IMR-90 (cell line): ENCODE data around the gene COPS2. TPM values are rescaled to one million over a fixed set of nuclear protein-coding genes. Genes with fewer than 3 reads are reported as not detected.

Source experiments
- ATAC-seq: fragments of 200-7000 bp; cut with Tn5 transposase; 2 replicates; pipeline ENCODE4 v1.9.1; 2020; ENCODE audit warnings: low read depth, mild to moderate bottlenecking, moderate library complexity
- BruUV-seq: library from RNA; stranded (reverse); fragments of 400-500 nt; replicated peaks from 2 replicates; lab custom pipeline; 2021; lab: Mats Ljungman, UMichigan
- CTCF ChIA-PET: fragments of 300-600 bp; formaldehyde crosslinking; extraction: SDS; loops from one replicate; lab custom pipeline; 2021; ENCODE audit warnings: antibody characterized with exemption; lab: Yijun Ruan, JAX
- POLR2A ChIA-PET: fragments of 300-600 bp; sonication (Branson Sonifier 250); formaldehyde crosslinking; loops from one replicate; lab custom pipeline; 2022; ENCODE audit warnings: antibody characterized with exemption; ENCODE audit not compliant: unreplicated experiment; lab: Charles Lee
- DNase-seq: peaks from one replicate; pipeline ENCODE4 v3.0.0; 2013
- H2AFZ ChIP-seq: replicated peaks from 2 replicates; pipeline ENCODE3; 2013; ENCODE audit warnings: low read length, mild to moderate bottlenecking; ENCODE audit not compliant: poor library complexity
- H2AK5ac ChIP-seq: 2 replicates; pipeline ENCODE4 v1.6.1; 2013; ENCODE audit warnings: low read depth, low read length, inconsistent platforms
- H2AK9ac ChIP-seq: replicated peaks from 2 replicates; pipeline ENCODE3; 2013; ENCODE audit warnings: mild to moderate bottlenecking, low read depth, low read length, moderate library complexity; ENCODE audit not compliant: poor library complexity
- H2BK120ac ChIP-seq: 2 replicates; pipeline ENCODE4 v1.6.1; 2013; ENCODE audit warnings: low read depth, low read length, inconsistent platforms
- H2BK15ac ChIP-seq: 3 replicates; pipeline ENCODE4 v1.6.1; 2013; ENCODE audit warnings: low read depth, low read length, inconsistent platforms
- H2BK20ac ChIP-seq: 2 replicates; pipeline ENCODE4 v1.6.1; 2013; ENCODE audit warnings: low read depth, mild to moderate bottlenecking, inconsistent platforms, low read length, moderate library complexity
- H2BK5ac ChIP-seq: 2 replicates; pipeline ENCODE4 v1.6.1; 2013; ENCODE audit warnings: mild to moderate bottlenecking, low read depth, low read length, inconsistent platforms; ENCODE audit not compliant: poor library complexity, severe bottlenecking
- H3K14ac ChIP-seq: replicated peaks from 2 replicates; pipeline ENCODE4 v1.6.1; 2013; ENCODE audit warnings: low read depth, low read length, inconsistent platforms
- H3K18ac ChIP-seq: 2 replicates; pipeline ENCODE4 v1.6.1; 2013; ENCODE audit warnings: low read depth, low read length, control low read depth
- H3K23ac ChIP-seq: 2 replicates; pipeline ENCODE4 v1.6.1; 2013; ENCODE audit warnings: low read depth, low read length, inconsistent platforms
- H3K27ac ChIP-seq: 2 replicates; pipeline ENCODE4 v1.5.1; 2013; ENCODE audit warnings: mild to moderate bottlenecking, control low read depth, low read length; ENCODE audit not compliant: insufficient read depth
- H3K27me3 ChIP-seq: 2 replicates; pipeline ENCODE4 v1.6.1; 2013; ENCODE audit warnings: low read length; ENCODE audit not compliant: control insufficient read depth, insufficient read depth
- H3K36me3 ChIP-seq: 2 replicates; pipeline ENCODE4 v1.6.1; 2013; ENCODE audit warnings: low read length, mixed read lengths; ENCODE audit not compliant: control insufficient read depth, insufficient read depth
- H3K4ac ChIP-seq: 2 replicates; pipeline ENCODE4 v1.6.1; 2013; ENCODE audit warnings: low read depth, low read length, inconsistent platforms
- H3K4me1 ChIP-seq: 2 replicates; pipeline ENCODE4 v1.6.1; 2013; ENCODE audit warnings: low read length, mixed read lengths; ENCODE audit not compliant: control insufficient read depth, insufficient read depth
- H3K4me2 ChIP-seq: 2 replicates; pipeline ENCODE4 v1.6.1; 2013; ENCODE audit warnings: low read depth, mild to moderate bottlenecking, control low read depth, low read length, moderate library complexity
- H3K4me3 ChIP-seq: 2 replicates; pipeline ENCODE4 v1.5.1; 2013; ENCODE audit warnings: low read depth, mild to moderate bottlenecking, control low read depth, low read length, moderate library complexity; ENCODE audit not compliant: insufficient read depth
- H3K56ac ChIP-seq: 2 replicates; pipeline ENCODE4 v1.6.1; 2013; ENCODE audit warnings: low read length, inconsistent platforms; ENCODE audit not compliant: insufficient read depth; ENCODE audit errors: extremely low read depth
- H3K79me1 ChIP-seq, 2 experiments: 2 replicates each; pipeline ENCODE4 v1.6.1; 2013; ENCODE audit warnings: low read length in 2 of 2, inconsistent platforms in 1 of 2, low read depth in 1 of 2
- H3K9ac ChIP-seq: 2 replicates; pipeline ENCODE4 v1.6.1; 2013; ENCODE audit warnings: low read depth, low read length, control low read depth
- H3K9me1 ChIP-seq: 2 replicates; pipeline ENCODE4 v1.6.1; 2013; ENCODE audit warnings: low read length, inconsistent platforms; ENCODE audit not compliant: insufficient read depth
- H3K9me3 ChIP-seq: 2 replicates; pipeline ENCODE4 v1.6.1; 2013; ENCODE audit warnings: low read length; ENCODE audit not compliant: control insufficient read depth, insufficient read depth
- H4K20me1 ChIP-seq: 2 replicates; pipeline ENCODE4 v1.6.1; 2013; ENCODE audit warnings: low read length, inconsistent platforms; ENCODE audit not compliant: insufficient read depth
- H4K5ac ChIP-seq: 2 replicates; pipeline ENCODE4 v1.6.1; 2013; ENCODE audit warnings: mild to moderate bottlenecking, low read depth, low read length, control low read depth
- H4K8ac ChIP-seq, 2 experiments: 2 replicates each; pipeline ENCODE4 v1.6.1; 2013; ENCODE audit warnings: low read depth in 2 of 2, low read length in 2 of 2, control low read depth in 1 of 2, inconsistent platforms in 1 of 2
- H4K91ac ChIP-seq: 2 replicates; pipeline ENCODE4 v1.6.1; 2013; ENCODE audit warnings: low read depth, low read length, inconsistent platforms; ENCODE audit not compliant: insufficient read depth
- BHLHE40 ChIP-seq: fragments of 150-350 bp; IDR thresholded peaks from 2 replicates; pipeline ENCODE4 v1.6.1; 2016; ENCODE audit warnings: mild to moderate bottlenecking, low read depth, low read length
- CEBPB ChIP-seq: IDR thresholded peaks from 2 replicates; pipeline ENCODE4 v1.6.1; 2012; ENCODE audit warnings: low read depth, low read length, improper control_type of control experiment
- CHD1 ChIP-seq: IDR thresholded peaks from 2 replicates; pipeline ENCODE4 v1.6.1; 2012; ENCODE audit warnings: low read depth, low read length, improper control_type of control experiment
- FOS ChIP-seq: fragments of 150-350 bp; IDR thresholded peaks from 2 replicates; pipeline ENCODE4 v1.6.1; 2016; ENCODE audit warnings: low read depth, low read length
- MAFK ChIP-seq: IDR thresholded peaks from 2 replicates; pipeline ENCODE4 v1.6.1; 2012; ENCODE audit warnings: low read depth, low read length, improper control_type of control experiment
- MAZ ChIP-seq: IDR thresholded peaks from 2 replicates; pipeline ENCODE4 v1.6.1; 2012; ENCODE audit warnings: low read depth, mild to moderate bottlenecking, low read length, improper control_type of control experiment, moderate library complexity, borderline replicate concordance
- MXI1 ChIP-seq: IDR thresholded peaks from 2 replicates; pipeline ENCODE4 v1.6.1; 2012; ENCODE audit warnings: low read depth, mild to moderate bottlenecking, low read length, moderate library complexity, borderline replicate concordance
- NFE2L2 ChIP-seq: fragments of 150-350 bp; IDR thresholded peaks from 2 replicates; pipeline ENCODE4 v1.6.1; 2016; ENCODE audit warnings: low read depth, mild to moderate bottlenecking, low read length
- POLR2A ChIP-seq: IDR thresholded peaks from 2 replicates; pipeline ENCODE4 v1.6.1; 2012; ENCODE audit warnings: mild to moderate bottlenecking, low read depth, low read length
- RAD21 ChIP-seq: IDR thresholded peaks from 2 replicates; pipeline ENCODE4 v1.6.1; 2012; ENCODE audit warnings: low read length, improper control_type of control experiment
- RCOR1 ChIP-seq: IDR thresholded peaks from 2 replicates; pipeline ENCODE4 v1.6.1; 2012; ENCODE audit warnings: mild to moderate bottlenecking, low read length, improper control_type of control experiment; ENCODE audit not compliant: insufficient replicate concordance
- RFX5 ChIP-seq: IDR thresholded peaks from 2 replicates; pipeline ENCODE4 v1.8.0; 2012; ENCODE audit warnings: low read depth, mild to moderate bottlenecking, low read length, moderate library complexity
- SMC3 ChIP-seq: fragments of 150-350 bp; IDR thresholded peaks from 2 replicates; pipeline ENCODE4 v1.6.1; 2016; ENCODE audit warnings: low read depth, mild to moderate bottlenecking, antibody characterized with exemption, low read length, moderate library complexity
- dilution Hi-C: fragments of 300-500 bp; cut with HindIII; formaldehyde crosslinking; loops from one replicate; pipeline ENCODE4 v1.14.3; 2018; ENCODE audit warnings: low sequenced_read_pairs; ENCODE audit not compliant: unreplicated experiment
- in situ Hi-C: fragments of 300-500 bp; cut with MboI; formaldehyde crosslinking; loops from 3 replicates; pipeline ENCODE4 v1.14.3; 2019; ENCODE audit warnings: low sequenced_read_pairs, inconsistent platforms, mixed read lengths
- intact Hi-C: fragments of 100-400 bp; cut with micrococcal nuclease; formaldehyde crosslinking; loops from 2 replicates; pipeline ENCODE4 v1.10.0; 2022
- polyA plus RNA-seq, 3 experiments: library from polyadenylated mRNA; depleted of rRNA; stranded (reverse); fragments of >200 nt; gene quantifications; 2 replicates each; pipeline ENCODE4 v1.2.3, GENCODE V29; 2012; ENCODE audit warnings: low replicate concordance in 1 of 3
- total RNA-seq: library from RNA; depleted of rRNA; stranded (reverse); fragments of >200 nt; gene quantifications from 2 replicates; pipeline ENCODE4 v1.2.3, GENCODE V29; 2012
- TF ChIP-seq, protein P1 (sequence below): fragments of 150-350 bp; IDR thresholded peaks from 2 replicates; pipeline ENCODE4 v1.6.1; 2017; ENCODE audit warnings: mild to moderate bottlenecking, antibody characterized with exemption, low read length, low read depth
- TF ChIP-seq, protein P2 (sequence below): conservative IDR thresholded peaks from 2 replicates; pipeline ENCODE4 v1.5.1; 2012; ENCODE audit warnings: mild to moderate bottlenecking, low read depth, low read length, improper control_type of control experiment

COPS2 gene
- total and polyA plus RNA-seq, 2 of the 4 experiments (the other 2 are of a cell fraction): 54.6 to 75.6 TPM

DNA sequence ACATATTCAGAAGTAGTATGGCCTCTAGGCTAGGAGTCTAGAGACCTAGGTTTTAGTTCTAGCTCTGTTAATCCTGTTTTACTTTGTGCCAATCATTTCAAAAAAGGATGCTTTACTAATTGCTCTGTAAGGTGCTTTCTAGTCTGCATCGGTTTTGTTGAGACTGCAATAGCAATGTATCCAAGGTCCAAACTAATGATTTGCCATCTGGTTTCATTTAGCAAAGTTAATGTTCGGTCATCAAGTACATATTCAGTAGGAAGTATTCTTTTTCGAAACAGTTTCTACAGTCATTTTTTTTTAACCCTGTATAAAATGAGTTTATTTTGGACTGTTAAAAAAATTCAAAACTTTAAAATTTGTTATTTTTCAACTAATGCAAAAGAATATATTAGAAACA, 12.6 kb upstream of the COPS2 start (continued):
- TF ChIP-seq RCOR1 (no peak), MAZ (no peak), POLR2A (no peak), BHLHE40 (no peak)
- TF ChIP-seq, protein P1, sequence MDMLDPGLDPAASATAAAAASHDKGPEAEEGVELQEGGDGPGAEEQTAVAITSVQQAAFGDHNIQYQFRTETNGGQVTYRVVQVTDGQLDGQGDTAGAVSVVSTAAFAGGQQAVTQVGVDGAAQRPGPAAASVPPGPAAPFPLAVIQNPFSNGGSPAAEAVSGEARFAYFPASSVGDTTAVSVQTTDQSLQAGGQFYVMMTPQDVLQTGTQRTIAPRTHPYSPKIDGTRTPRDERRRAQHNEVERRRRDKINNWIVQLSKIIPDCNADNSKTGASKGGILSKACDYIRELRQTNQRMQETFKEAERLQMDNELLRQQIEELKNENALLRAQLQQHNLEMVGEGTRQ: no peak

DNA sequence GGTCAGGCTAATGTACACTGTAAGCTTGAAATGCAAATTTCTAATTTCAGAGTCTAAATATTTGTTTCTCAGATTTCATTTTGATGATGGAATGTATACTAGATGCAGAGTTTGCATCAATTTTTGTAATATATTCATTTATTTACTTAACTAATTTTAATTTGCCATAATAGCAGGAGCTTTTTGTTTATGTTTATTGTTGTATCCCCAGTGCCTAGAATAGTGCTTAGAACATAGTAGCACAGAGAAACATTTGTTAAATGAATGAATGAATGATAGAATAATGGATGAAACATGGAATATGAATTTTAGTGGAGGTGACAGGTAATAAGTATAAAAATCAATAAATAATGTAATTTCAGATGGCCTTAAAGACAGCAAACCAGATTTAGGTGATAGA, 9.5 kb upstream of the COPS2 start:
- dilution Hi-C loops (no loop called here), intact Hi-C loops (loop anchor here (5.0 kb wide), 1 partner anchor 32 kb away; no protein-coding TSS in a partner anchor)
- H3K4ac ChIP-seq: no peak overlapping the region
- TF ChIP-seq MAFK (no peak), BHLHE40 (no peak), CEBPB (no peak), RCOR1 (no peak), NFE2L2 (no peak), RAD21 (no peak), POLR2A (no peak), SMC3 (no peak), CHD1 (no peak), MAZ (no peak), RFX5 (no peak), MXI1 (no peak), FOS (no peak)
- TF ChIP-seq, protein P1: no peak
- TF ChIP-seq, protein P2, sequence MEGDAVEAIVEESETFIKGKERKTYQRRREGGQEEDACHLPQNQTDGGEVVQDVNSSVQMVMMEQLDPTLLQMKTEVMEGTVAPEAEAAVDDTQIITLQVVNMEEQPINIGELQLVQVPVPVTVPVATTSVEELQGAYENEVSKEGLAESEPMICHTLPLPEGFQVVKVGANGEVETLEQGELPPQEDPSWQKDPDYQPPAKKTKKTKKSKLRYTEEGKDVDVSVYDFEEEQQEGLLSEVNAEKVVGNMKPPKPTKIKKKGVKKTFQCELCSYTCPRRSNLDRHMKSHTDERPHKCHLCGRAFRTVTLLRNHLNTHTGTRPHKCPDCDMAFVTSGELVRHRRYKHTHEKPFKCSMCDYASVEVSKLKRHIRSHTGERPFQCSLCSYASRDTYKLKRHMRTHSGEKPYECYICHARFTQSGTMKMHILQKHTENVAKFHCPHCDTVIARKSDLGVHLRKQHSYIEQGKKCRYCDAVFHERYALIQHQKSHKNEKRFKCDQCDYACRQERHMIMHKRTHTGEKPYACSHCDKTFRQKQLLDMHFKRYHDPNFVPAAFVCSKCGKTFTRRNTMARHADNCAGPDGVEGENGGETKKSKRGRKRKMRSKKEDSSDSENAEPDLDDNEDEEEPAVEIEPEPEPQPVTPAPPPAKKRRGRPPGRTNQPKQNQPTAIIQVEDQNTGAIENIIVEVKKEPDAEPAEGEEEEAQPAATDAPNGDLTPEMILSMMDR: no peak

More for the DNA sequence above, 9.5 kb upstream of the COPS2 start:
- H3K9ac ChIP-seq: no peak overlapping the region
- H2AFZ ChIP-seq: no peak overlapping the region
- DNase-seq (no peak), ATAC-seq (no peak)
- no peak overlapping the region for H3K14ac ChIP-seq
- no peak overlapping the region for H3K4me2 ChIP-seq
- peaks cover 5% of the 10 kb centered on the region for H3K36me3 ChIP-seq
- no peaks in the 10 kb centered on the region for H3K4me1 ChIP-seq
- H2AK5ac ChIP-seq: no peak overlapping the region
- no peak overlapping the region for H3K23ac ChIP-seq
- H4K8ac ChIP-seq: no peak overlapping the region
- H4K5ac ChIP-seq: no peak overlapping the region
- no peak overlapping the region for H3K4me3 ChIP-seq
- H2BK15ac ChIP-seq: no peak overlapping the region
- H2AK9ac ChIP-seq: no peak overlapping the region
- H3K27me3 ChIP-seq: no peaks in the 10 kb centered on the region
- ChIA-PET POLR2A (no interaction called here), CTCF (no interaction called here)
- no TSS peak for BruUV-seq
- H3K9me1 ChIP-seq: 0 out of 2 replicates have a peak, but pooled peaks cover 3% of the 10 kb centered on the region
- peaks cover 14 to 17% of the 10 kb centered on the region in 2 experiments for H3K79me1 ChIP-seq
- no peak overlapping the region for H4K91ac ChIP-seq
- H4K20me1 ChIP-seq: no peaks in the 10 kb centered on the region
- H3K18ac ChIP-seq: no peak overlapping the region
- H3K56ac ChIP-seq: no peak overlapping the region
- in situ Hi-C loops: no loop called here
- no peak overlapping the region for H3K27ac ChIP-seq
- H2BK20ac ChIP-seq: no peak overlapping the region
- no peaks in the 10 kb centered on the region for H3K9me3 ChIP-seq
- H2BK120ac ChIP-seq: no peak overlapping the region
- no peak overlapping the region for H2BK5ac ChIP-seq
